K562 (cell line): Measurements from ENCODE around the gene KMT5C. TPM values are rescaled to one million over a fixed set of nuclear protein-coding genes. Genes with fewer than 3 reads are reported as not detected.
A peak's percentile ranks its signal among the peaks of the same experiment; 100 is the strongest.

Source experiments
- E2F6 ChIP-seq, 2 experiments: IDR thresholded peaks; 2 replicates each; pipeline ENCODE4 v1.6.1; 2011; ENCODE audit warnings: borderline replicate concordance in 1 of 2, control low read depth in 1 of 2, low read depth in 1 of 2, low read length in 1 of 2, mild to moderate bottlenecking in 1 of 2, mixed read lengths in 1 of 2, moderate library complexity in 1 of 2; ENCODE audit not compliant: insufficient read depth in 1 of 2, insufficient read length in 1 of 2, poor library complexity in 1 of 2, severe bottlenecking in 1 of 2; ENCODE audit errors: extremely low read depth in 1 of 2
- ETS2 ChIP-seq: IDR thresholded peaks from 2 replicates; pipeline ENCODE4 v1.6.1; 2016; ENCODE audit warnings: borderline replicate concordance, missing genetic modification characterization, mild to moderate bottlenecking, moderate library complexity, missing compliant biosample characterization; ENCODE audit not compliant: poor library complexity, severe bottlenecking
- GABPA ChIP-seq: fragments of 200-800 bp; sonication (Bioruptor generic); conservative IDR thresholded peaks from 2 replicates; pipeline ENCODE4 v1.6.1; 2016; ENCODE audit warnings: low read depth, missing genetic modification characterization, missing compliant biosample characterization
- GTF2E2 ChIP-seq: fragments of 200-800 bp; sonication (Bioruptor generic); IDR thresholded peaks from 2 replicates; pipeline ENCODE4 v1.6.1; 2016; ENCODE audit warnings: missing genetic modification characterization, missing compliant biosample characterization
- GTF2F1 ChIP-seq: IDR thresholded peaks from 2 replicates; pipeline ENCODE4 v1.6.1; 2011; ENCODE audit warnings: low read depth, low read length, improper control_type of control experiment
- MAZ ChIP-seq, 2 experiments: fragments of 450-650 bp in 1 of 2; sonication (generic) in 1 of 2; formaldehyde crosslinking; IDR thresholded peaks in 1 of 2; conservative IDR thresholded peaks in 1 of 2; 2 replicates each; pipeline versions ENCODE4 v1.4.0 to v1.5.0; 2020; ENCODE audit warnings: mild to moderate bottlenecking in 1 of 2, missing genetic modification reagents in 1 of 2
- MEIS2 ChIP-seq: fragments of 450-650 bp; IDR thresholded peaks from 2 replicates; pipeline ENCODE4 v1.6.1; 2014; ENCODE audit warnings: mild to moderate bottlenecking; ENCODE audit not compliant: partially characterized antibody
- NFYB ChIP-seq: IDR thresholded peaks from 2 replicates; pipeline ENCODE4 v1.6.1; 2011; ENCODE audit warnings: mild to moderate bottlenecking, moderate library complexity; ENCODE audit not compliant: insufficient read length; ENCODE audit errors: extremely low read depth
- POLR2AphosphoS5 ChIP-seq: IDR thresholded peaks from 2 replicates; pipeline ENCODE4 v1.6.1; 2011; ENCODE audit warnings: mild to moderate bottlenecking, low read depth, low read length, moderate library complexity; ENCODE audit not compliant: control insufficient read depth, insufficient read depth
- RHOXF2B ChIP-seq: fragments of 250-450 bp; sonication (Bioruptor Pico); conservative IDR thresholded peaks from 2 replicates; pipeline ENCODE4 v1.5.1; 2021
- SMAD3 ChIP-seq: fragments of 450-650 bp; formaldehyde crosslinking; conservative IDR thresholded peaks from 2 replicates; pipeline ENCODE4 v1.4.0; 2020; ENCODE audit warnings: mild to moderate bottlenecking
- SRF ChIP-seq, 2 experiments: fragments of 250-450, 450-650 bp in 1 of 2; sonication (Bioruptor Pico) in 1 of 2; sonication (generic) in 1 of 2; formaldehyde crosslinking; IDR thresholded peaks; 2 replicates each; pipeline versions ENCODE4 v1.5.0 to v1.5.1; 2020 to 2022; ENCODE audit warnings: mild to moderate bottlenecking in 1 of 2, missing genetic modification reagents in 1 of 2
- TBP ChIP-seq: optimal IDR thresholded peaks from 2 replicates; pipeline ENCODE3; 2011; ENCODE audit warnings: low read depth, low read length, improper control_type of control experiment
- TGIF2 ChIP-seq: sonication (generic); formaldehyde crosslinking; IDR thresholded peaks from 2 replicates; pipeline ENCODE4 v1.8.1; 2022; ENCODE audit warnings: mild to moderate bottlenecking, missing genetic modification reagents, moderate library complexity
- VEZF1 ChIP-seq: fragments of 200-800 bp; sonication (Bioruptor generic); IDR thresholded peaks from 2 replicates; pipeline ENCODE4 v1.6.1; 2017; ENCODE audit warnings: missing genetic modification characterization, missing compliant biosample characterization
- XRCC5 ChIP-seq: fragments of 200-400 bp; formaldehyde crosslinking; IDR thresholded peaks from 2 replicates; pipeline ENCODE4 v1.6.1; 2017; ENCODE audit warnings: low read depth, mild to moderate bottlenecking, low read length
- ZKSCAN1 ChIP-seq: fragments of 150-350 bp; IDR thresholded peaks from 2 replicates; pipeline ENCODE4 v1.6.1; 2016; ENCODE audit warnings: low read depth, low read length
- ZMIZ1 ChIP-seq, 2 experiments: fragments of 150-350 bp in 1 of 2; IDR thresholded peaks; 2 replicates each; pipeline ENCODE4 v1.6.1; 2012 to 2016; ENCODE audit warnings: low read depth in 2 of 2, low read length in 2 of 2, mild to moderate bottlenecking in 1 of 2, moderate library complexity in 1 of 2
- ZNF140 ChIP-seq: fragments of 250-450 bp; sonication (Bioruptor Pico); IDR thresholded peaks from 2 replicates; pipeline ENCODE4 v1.8.0; 2021; ENCODE audit warnings: moderate library complexity, mild to moderate bottlenecking, inconsistent platforms
- ZNF263 ChIP-seq: sonication (generic); formaldehyde crosslinking; IDR thresholded peaks from 2 replicates; pipeline ENCODE4 v1.8.0; 2022; ENCODE audit warnings: mild to moderate bottlenecking, missing genetic modification reagents, borderline replicate concordance
- polyA plus RNA-seq, 8 experiments: library from polyadenylated mRNA; depleted of rRNA in 4 of 8; stranded (reverse) in 5 of 8; unstranded in 3 of 8; fragments of >200 nt; fragmentation: Nextera tagmentation in 2 of 8; fragmentation: Illumina TruSeq in 1 of 8; extraction: Ambion mirVana in 2 of 8; extraction: Trizol in 1 of 8; gene quantifications; 2 replicates each; pipeline versions ENCODE4 v1.2.1 to v1.2.3, GENCODE V29; 2011 to 2014; ENCODE audit warnings: inconsistent platforms in 1 of 8, missing spikeins in 1 of 8
- total RNA-seq, 7 experiments: library from RNA; depleted of rRNA in 6 of 7; stranded (reverse); fragments of >200 nt in 6 of 7; fragmentation: Illumina TruSeq in 2 of 7; extraction: Trizol in 2 of 7; gene quantifications; 2 replicates each; pipeline versions ENCODE4 v1.2.1 to v1.2.3, GENCODE V29; 2011 to 2021; ENCODE audit warnings: low replicate concordance in 1 of 7

The KMT5C gene
- total and polyA plus RNA-seq, 9 of the 15 experiments (the other 6 are each of a cell fraction or from before 2014, with no cell fraction given) = 0.15 to 53.5 (median 16.6) TPM

GRCh38 chr19:55339105-55339888 lies at the start of gene KMT5C (continued):
- TF ChIP-seq GTF2E2 (no peak), XRCC5 (0 out of 2 replicates have a peak, but pooled peaks have one; percentile 63), VEZF1 (peak; percentile 95), E2F6 (IDR thresholded peaks at IDR 0.05; ENCODE audit: borderline replicate concordance in 1 of 2, extremely low read depth in 1 of 2, insufficient read depth in 1 of 2, insufficient read length in 1 of 2, low read depth in 1 of 2, low read length in 1 of 2, poor library complexity in 1 of 2, severe bottlenecking in 1 of 2) (peak; percentile 57 to 71), SMAD3 (no peak), GABPA (tag) (peak; percentile 41; the same call in 1 of the 2 replicates), RHOXF2B (CRISPR knock-in tag) (0 out of 2 replicates have a peak, but pooled peaks have one; percentile 51), POLR2AphosphoS5 (0 out of 2 replicates have a peak, but pooled peaks have one; percentile 33), ZMIZ1 (IDR thresholded peaks at IDR 0.05; ENCODE audit: low read depth in 2 of 2, low read length in 2 of 2) (0 out of 4 replicates have a peak, but pooled peaks of 1 of the 2 experiments have one; percentile 32), MEIS2 (peak; percentile 72), TGIF2 (CRISPR knock-in tag) (no peak), ZNF263 (no peak; the same call in 1 of the 2 replicates), ZNF140 (CRISPR knock-in tag) (no peak), GTF2F1 (peak; percentile 12; the same call in 1 of the 2 replicates), ZKSCAN1 (peak; percentile 87), TBP (peak; percentile 84), ETS2 (tag) (no peak), NFYB (peak; percentile 92), SRF (CRISPR knock-in tag; IDR thresholded peaks at IDR 0.05) (peak in 1 of 2 experiments; percentile 23; a peak in 1 of 4 replicates), MAZ (CRISPR knock-in tag; conservative IDR thresholded peaks at IDR 0.05 in 1 of 2, IDR thresholded peaks at IDR 0.05 in 1 of 2) (peak; percentile 84 to 97)
